GM21390 (cell line): ENCODE results near the gene ZCCHC17.
"Not testable (repeated sequence)": the region's sequence is repeated elsewhere in the genome, so short reads cannot be mapped to it uniquely, and the experiment has no call there.

Experiments
- ATAC-seq: cut with Tn5 transposase; IDR thresholded peaks from one replicate; pipeline ENCODE4 v1.9.1; 2021; ENCODE audit not compliant: unreplicated experiment

ZCCHC17 gene

DNA sequence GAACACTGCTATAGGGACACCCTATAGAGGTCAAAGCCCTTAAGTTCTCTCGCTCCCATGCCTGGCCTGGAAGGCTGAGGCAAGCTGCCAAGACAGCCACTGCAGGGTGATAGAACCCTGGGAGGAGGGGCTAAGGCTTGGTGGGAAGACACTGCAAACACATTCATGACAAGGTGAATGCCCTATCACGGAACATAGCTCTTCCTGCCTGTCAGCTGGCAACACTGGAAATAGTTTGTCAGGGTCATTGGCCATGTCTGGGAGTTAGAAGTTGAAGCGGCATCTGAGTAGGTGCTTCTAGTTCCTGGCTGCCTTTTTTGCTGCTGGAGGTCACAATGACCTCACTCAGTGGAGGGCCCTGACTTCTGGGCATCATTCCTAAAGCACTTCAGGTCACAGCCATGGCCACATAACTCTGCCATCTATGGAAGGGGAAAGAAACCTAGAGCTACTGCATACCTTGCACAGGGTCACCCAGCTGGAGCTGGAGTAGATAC is 71.8 kb downstream of the ZCCHC17 start:
- ATAC-seq = no peak

DNA sequence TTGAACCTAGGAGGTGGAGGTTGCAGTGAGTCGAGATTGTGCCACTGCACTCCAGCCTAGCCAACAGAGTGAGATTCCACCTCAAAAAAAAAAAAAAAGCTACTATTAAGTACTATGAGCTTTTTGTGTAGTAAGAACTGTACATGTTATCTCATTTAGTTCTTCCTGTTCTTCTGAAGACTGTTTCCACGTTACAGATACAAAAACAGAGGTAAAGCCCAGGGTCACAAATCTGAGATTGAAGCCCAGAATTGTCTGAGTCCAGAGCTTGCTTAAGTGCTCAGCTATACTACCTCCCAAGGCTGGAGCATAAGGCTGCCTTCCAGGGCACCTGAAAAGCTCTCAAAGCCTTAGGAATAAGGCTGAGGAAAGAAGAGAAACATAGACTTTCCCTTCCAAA is 73.2 kb downstream of the ZCCHC17 start:
- no peak for ATAC-seq

DNA sequence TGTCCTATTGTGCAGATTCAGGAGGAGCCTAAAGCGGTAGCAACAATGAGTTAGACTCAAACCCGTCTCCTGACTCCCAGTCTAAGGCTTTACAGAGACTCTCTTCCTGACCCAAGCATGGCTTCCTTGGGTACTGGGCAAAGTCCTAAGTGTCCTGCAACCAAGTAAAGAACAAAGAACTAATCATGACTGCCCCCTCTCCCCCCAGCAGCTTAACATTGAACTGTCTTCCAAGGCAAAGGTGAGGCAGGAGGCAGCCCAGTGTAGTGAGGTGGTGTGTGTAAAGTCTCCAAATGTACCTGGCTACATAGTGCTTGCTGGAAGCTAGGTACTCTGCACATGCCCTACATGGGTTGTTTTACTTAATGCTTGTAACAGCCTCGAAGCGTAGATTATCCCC is 73.7 kb downstream of the ZCCHC17 start:
- ATAC-seq = no peak

DNA sequence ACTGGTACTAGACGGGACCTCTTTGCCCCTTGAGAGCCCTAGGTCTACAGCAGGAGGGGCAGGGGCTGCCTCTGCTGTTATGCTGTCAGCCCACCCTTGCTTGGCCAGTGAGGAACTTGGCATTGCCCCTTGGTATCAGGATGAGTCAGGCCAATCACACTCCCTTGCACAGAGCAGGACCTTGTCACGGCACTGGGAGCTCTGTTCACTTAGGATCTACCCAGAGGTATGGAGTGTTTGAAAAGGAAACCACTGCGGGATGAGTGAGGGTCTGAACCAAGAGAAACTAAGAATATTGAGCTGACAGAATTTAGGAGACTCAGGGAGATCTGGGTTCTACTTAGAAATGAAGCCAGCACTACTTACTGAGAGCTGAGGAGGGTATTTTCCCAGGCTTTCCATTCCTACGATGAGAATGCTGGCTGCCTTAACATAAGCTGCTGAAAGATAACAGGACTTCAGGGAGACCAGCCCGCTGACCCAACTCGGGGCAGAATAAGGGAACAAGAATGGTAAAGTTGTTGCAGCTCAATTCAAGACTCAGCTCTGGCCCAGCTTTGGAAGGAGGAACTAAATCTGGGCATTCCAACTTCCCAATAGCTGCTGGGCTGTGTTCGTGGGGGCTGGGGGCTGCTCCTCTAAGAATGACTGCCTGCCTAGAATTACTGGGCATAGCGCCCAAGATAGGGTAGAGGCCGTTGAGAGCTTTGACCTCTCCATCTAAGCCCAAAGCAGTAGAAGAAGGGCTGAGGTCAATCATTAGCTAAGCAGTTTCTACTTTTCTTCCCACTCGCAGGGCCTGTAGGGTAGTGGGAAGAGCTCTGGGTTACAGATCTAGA is 74.5 kb downstream of the ZCCHC17 start:
- ATAC-seq = no peak

DNA sequence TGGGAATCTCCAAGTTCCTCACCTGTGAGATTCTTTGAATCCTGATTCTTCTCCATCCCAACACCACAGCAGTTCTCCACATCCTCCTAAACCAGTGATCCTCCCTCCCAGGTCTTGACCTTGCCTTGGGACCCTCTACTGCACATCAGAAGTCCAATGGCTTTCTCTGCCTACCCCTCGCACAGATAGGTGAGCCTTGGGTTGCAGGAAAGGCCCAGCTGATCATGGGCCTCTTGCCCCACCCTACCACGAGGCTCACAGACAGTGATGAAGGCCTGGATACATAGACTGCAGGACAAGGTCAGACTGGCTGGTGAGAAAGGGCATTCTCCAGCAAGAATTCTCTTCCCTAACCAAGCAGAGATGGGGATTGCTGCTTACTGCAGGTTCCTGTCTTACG is 75.2 kb downstream of the ZCCHC17 start:
- ATAC-seq = no peak

DNA sequence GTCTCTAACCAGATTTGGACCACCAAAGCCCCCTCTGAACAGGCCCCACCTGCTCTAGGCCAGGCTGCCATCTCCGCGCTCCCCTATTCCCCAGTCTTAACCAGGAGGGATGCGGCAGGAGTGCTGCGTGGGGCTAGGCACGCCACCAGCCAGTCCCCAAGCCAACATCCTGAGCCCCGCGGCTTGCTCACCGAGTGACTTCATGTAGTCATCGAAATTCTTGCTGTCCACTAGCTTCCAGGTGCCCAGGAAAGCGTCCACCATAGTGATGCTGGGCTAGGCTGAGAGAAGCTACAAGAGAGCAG is 75.9 kb downstream of the ZCCHC17 start:
- ATAC-seq = no peak

DNA sequence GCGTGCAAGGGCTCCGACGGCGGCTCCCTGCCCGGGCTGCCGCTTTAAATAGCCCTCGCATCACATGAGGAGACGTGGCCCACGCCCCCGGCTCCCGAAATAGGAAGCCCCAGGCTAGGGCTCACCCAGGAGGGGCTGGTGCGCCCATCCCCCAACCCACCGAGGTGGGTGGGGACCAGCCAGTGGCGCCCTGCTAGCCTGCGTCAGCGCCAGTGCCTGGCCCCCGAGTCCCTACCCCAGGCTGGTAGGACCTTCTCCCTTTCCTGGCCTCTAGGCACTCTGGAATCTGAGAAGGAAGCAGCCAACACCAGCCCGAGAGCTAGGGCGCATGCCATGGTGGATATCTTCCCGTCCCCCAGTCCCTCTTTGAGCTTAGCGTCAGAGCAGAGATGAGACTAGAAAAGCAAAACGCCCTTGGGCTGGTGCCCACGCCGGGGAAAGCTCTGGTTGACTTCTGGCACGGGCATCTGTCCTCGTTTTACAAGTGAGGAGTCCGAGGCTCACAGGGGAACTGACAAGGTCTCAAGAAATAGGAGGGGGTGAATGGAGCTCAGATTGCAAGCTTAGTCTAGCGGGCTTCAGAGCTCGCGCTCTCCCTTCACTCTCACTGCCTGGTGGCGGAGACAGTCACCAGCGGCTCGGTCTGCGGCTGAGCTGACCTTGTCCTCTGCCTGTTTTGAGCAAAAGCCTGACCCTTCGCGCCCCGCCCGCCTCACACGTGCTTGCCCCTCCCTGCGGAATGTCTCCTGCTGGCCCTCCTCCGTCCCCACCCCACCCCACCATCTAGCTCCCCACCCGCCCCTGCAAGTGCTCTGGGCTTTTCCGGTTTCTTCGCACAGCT is 76.4 kb downstream of the ZCCHC17 start, which contains the start of gene FABP3:
Gene FABP3 (minus strand): TSS at position 21 of the 841 bp plus-strand sequence. CDS start 62 bp downstream, outside the sequence.
- ATAC-seq = no peak

DNA sequence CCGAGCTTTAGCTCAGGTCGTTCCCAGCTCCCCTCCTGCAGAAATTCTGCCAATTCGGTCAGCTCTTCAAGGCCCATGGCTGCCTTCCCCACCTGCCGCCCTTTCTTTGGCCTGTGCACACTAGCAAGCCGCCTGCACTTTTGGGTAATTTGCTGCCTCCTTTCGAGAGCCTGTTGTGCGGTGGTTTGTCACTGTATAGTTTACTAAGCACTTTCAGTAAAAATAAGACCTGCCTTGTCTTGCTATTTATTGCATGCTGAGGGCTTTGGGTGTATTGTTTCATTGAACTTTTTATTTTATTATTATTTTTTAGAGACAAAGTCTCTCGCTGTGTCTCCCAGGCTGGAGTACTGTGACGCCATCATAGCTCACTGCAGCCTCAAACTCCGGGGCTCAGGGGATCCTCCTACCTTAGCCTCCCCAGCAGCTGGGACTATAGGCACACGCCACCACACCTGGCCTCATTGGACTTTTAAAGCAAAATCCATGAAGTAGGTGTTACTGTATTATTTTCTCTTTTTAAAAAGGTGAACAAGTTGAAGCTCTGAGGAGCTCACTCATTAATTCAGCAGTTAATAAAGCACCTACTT is 77.2 kb downstream of the ZCCHC17 start:
- no peak for ATAC-seq

DNA sequence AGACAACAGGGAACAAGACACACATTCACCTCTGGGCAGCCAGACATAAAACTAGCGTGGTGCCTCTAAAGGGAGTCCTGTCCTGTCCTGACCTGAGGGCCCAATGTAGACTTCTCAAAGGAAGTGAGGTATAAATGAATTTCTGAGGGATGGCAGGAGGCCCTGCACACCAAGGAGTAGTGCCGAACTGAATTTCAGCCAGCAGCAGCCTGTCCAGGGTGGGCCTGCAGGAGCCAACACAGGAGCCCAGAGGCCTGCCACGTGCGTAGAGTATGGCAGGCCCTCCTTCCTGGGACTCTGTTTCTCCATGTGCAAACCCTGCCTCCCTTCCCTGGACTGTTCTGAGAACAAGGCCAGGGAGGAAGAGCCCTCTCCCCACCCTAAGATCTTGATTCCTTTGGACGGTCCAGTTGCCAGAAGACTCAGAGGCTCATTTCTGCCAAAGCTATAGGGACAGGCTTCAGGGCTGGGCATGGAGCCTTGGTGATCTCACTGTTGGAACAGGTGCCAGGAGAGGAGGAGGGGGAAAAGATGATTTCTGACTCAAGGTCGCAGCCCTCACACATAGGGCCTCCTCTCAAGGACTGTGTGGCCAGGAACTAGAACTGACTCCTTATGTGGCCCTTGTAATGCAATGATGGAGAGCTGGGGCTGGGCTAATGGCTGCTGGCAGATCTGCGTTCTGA is 77.8 kb downstream of the ZCCHC17 start:
- ATAC-seq = no peak

DNA sequence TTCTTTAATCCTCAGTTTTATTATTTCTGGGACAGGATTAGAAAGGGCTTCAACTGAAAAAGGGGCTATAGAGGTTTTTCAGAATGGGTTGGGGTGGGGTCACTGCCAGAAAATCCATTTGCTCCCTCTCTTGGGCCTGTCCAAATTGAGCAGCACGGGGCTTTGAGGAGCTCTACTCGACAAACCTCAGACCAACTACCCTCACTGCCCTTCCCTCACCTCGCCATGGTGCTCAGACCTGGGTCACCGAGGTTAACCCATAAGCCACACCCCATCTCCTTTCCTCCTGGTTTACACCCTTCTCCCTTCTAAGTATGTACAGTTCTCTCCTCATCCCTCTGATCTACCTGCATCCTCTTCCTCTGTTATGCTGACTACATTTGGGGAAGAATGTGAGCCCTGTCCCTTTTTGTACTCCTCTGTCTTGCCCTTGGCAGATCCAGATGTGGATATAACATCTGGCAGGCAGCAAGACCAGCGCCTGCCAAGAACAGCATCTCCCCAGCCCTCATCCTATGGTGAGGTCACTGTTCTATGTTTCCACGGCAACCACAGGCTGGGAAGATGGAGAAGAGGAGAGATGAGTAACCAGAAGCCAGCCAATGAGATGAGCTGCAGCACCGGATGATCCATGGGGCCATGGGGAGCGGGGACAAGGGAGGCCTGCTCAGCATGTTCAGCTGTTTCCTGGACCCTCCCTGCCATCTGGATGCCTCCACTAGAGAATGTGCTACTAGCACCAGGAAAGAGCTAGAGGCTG is 79.7 kb downstream of the ZCCHC17 start:
- no peak for ATAC-seq

DNA sequence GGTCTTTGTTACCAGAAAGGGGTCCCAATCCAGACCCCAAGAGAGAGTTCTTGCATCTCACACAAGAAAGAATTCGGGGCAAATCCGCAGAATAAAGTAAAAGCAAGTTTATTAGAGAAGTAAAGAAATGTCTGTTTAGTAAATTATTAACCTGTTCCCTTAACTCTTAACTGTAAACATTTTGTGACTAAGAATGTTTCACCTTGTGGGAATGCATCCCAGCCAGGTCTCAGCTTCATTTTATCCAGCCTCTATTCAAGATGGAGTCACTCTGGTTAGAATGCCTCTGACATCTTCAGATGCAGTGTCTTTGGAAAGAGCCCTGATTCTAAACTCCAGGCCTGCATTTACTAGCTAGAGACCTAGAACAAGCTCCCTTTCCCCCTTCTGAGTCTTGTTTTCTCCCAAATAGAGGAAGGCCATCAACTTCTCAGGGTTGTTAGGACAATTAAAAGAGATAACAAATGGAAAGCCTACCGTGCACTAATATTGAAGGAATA is 80.6 kb downstream of the ZCCHC17 start:
- no peak for ATAC-seq

DNA sequence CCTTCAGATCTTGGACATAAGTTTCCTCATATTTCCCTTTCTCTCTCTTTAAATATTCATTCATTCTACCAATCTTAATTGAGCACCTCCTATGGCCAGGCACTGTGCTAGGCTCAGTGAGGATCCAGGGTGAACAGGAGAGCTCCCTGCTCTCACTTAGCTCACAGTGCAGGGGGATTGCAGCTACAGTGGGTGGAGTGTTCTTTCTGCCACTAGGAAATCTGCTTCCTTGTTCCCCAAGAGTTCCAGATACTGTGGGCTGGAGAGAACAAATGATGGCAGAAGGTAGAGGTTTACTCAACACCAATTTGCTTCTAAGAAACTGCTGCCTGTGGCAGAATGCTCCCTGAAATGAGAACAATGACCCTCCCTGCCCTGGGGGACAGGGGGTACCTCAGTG is 81.2 kb downstream of the ZCCHC17 start:
- no peak for ATAC-seq

DNA sequence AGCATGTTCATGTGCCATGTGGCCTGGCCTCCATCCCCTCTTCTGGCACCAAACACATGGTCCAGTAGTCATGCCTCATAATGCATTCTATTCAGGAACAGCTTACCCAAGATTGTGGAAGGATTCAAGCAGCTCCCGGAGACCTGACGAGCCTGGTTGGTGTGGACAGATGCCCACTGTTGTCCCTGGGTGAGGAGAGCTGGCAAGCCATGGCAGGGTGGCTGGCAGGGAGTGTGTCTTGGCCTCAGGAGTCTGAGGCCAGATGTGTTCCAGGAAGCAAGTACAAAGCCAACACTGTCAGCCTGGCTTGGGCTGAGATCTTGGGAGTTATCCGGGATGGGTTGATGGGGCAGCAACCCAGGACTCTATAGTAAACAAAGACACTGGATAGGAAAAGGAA is 83.3 kb downstream of the ZCCHC17 start:
- ATAC-seq = no peak

DNA sequence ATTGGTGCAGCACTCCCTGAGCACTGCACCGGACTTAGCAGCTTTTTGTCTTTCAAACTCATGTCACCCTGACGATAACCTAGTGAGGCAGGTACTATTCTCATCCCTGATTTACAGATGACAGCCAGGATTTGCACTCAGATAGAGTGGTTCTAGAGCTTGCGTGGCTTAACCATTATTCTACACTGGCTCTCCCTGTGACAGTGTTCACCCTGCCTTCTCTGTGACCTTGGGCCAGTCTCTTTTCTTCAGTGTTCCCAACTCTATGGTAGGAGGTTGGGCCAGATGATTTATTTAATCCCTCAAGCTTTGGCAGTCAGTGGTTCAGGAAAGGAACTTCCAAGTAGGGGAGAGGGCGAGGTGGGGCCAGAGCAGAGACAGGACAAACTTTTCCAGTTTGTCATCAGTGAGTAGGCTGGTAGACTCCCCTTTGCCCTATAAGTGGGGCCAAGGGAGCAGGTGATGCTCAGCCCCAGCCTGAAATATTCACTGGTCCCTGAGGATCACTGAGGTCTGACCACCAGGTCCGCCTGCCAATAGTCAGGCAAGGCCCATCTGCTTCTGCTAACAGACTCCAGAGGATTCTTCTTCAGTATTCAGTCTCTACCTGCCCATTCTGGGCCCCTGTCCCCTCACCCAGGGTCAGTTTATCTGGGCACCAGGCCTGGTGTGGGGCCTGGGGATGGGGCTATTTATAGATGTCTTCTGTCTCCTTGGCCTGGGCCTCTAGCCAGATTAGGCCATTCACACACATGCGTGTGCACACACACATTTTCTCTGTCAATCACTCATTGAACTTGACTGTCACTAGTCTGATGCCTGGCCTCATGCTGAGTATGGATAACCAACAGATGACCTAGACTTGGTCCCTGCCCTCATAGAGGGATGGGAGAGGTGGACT is 84.8 kb downstream of the ZCCHC17 start:
- no peak for ATAC-seq

DNA sequence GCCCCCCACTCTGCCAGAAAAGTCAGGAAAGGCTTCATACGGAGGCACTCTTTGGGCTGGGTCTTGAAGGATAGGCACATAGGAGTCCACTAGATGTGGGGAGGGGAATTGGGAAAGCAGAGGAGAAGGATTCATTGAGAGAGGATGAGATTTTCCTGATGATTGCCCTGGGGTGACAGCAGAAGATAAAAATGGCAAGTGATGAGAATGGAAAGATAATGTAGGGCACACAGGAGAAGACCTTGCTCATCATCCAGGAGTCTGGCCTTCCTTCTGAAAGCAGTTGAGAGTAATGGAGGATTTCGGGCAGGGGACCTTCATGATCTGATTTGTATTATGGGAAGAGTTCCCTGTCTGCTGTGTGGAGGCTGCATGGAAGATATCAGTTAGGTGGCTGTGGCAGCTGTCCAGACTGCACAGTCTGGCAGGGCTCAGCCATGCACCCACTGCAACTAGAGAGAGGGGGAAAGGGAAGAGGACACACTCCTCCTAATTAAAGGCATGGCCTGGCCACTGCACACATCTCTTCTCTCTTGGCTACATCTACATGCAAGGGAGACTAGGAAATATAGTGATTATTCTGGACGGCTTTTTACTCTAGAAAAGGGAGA is 85.7 kb downstream of the ZCCHC17 start:
- no peak for ATAC-seq

DNA sequence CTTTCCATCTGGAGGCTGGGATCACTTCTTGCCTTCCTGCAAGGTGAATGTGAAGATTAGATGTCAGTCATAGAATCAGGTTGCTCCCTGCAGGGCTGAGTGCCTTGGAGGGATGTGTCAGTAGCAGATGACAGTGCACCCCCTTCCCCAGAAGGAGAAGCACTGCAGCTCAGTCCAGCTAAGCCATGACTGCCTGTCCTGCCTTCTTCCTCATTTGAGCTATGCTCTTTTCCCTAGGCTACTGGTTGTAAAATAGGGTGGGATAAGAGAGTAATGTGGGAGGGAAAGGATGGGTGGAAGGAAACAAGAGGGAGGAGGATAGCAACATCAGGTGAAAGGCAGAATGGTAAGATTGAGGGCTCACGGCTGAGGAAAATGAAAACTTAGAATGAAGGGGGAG is 87.1 kb downstream of the ZCCHC17 start:
- no peak for ATAC-seq

DNA sequence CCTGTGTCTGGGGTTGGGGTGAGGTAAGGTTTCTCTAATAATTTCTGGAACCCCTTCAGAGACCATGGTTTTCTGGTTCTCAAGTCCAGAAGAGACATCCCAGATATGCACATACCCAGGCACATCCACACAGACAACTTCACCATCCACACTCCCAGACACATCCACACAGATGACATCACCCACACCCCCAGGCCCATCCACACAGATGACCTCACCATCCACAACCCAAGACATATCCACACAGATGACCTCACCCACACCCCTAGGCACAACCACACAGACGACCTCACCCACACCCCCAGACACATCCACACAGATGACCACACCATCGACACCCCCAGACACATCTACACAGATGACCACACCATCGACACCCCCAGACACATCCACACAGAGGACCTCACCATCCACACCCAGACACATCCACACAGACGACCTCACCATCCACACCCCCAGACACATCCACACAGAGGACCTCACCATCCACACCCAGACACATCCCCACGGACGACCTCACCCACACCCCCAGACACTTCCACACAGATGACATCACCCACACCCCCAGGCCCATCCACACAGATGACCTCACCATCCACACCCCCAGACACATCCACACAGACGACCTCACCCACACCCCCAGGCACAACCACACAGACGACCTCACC is 89.9 kb downstream of the ZCCHC17 start:
- not testable (repeated sequence) for ATAC-seq

DNA sequence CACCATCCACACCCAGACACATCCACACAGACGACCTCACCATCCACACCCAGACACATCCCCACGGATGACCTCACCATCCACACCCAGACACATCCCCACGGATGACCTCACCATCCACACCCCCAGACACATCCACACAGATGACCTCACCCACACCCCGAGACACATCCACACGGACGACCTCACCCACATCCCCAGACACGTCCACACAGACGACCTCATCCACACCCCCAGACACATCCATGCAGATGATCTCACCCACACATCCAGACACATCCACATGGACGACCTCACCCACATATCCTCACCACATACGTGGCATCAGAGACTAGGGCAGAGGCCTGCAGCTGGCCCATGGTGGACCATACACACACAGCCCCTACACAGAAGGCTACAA is 90.8 kb downstream of the ZCCHC17 start:
- no peak for ATAC-seq
